Measurements from ENCODE around the gene MAGED1.

GRCh38 chrX:51852621-51853020 lies 40.8 kb upstream of the MAGED1 start:
- TF ChIP-seq CTCF (IDR thresholded peaks at IDR 0.05) (no peak), EP300 (IDR thresholded peaks at IDR 0.05) (no peak), POLR2A (IDR thresholded peaks at IDR 0.05) (no peak)

Measured in ovary (tissue), 3 donors.